Ectodermal cell (in vitro differentiated cells): ENCODE results near the gene TARBP1.
"Not testable (repeated sequence)": the region's sequence is repeated elsewhere in the genome, so short reads cannot be mapped to it uniquely, and the experiment has no call there.

Experiments used
- H3K27ac ChIP-seq: 2 replicates; pipeline ENCODE4 v1.7.0; 2013; ENCODE audit warnings: mild to moderate bottlenecking, low read depth, low read length; ENCODE audit not compliant: insufficient read depth, poor library complexity, severe bottlenecking
- H3K27me3 ChIP-seq: 2 replicates; pipeline ENCODE4 v1.7.0; 2013; ENCODE audit warnings: mild to moderate bottlenecking, low read length; ENCODE audit not compliant: insufficient read depth, control insufficient read depth, poor library complexity, severe bottlenecking
- H3K36me3 ChIP-seq: one replicate; pipeline ENCODE4 v1.7.0; 2013; ENCODE audit warnings: low read length; ENCODE audit not compliant: control insufficient read depth, insufficient read depth
- H3K4me1 ChIP-seq: one replicate; pipeline ENCODE4 v1.7.0; 2013; ENCODE audit warnings: low read length; ENCODE audit not compliant: control insufficient read depth, insufficient read depth
- H3K4me3 ChIP-seq: 2 replicates; pipeline ENCODE4 v1.7.0; 2013; ENCODE audit warnings: low read depth, low read length, control low read depth; ENCODE audit not compliant: insufficient read depth
- H3K9me3 ChIP-seq: 2 replicates; pipeline ENCODE4 v1.7.0; 2013; ENCODE audit warnings: mild to moderate bottlenecking, low read length, moderate library complexity; ENCODE audit not compliant: control insufficient read depth
- WGBS, 2 experiments: methylation state at CpG; one replicate each; pipeline ENCODE4 v1.1.7; 2013; ENCODE audit warnings: missing lambda C conversion rate in 2 of 2; 5-methylcytosine and 5-hydroxymethylcytosine counted together

The TARBP1 gene

DNA sequence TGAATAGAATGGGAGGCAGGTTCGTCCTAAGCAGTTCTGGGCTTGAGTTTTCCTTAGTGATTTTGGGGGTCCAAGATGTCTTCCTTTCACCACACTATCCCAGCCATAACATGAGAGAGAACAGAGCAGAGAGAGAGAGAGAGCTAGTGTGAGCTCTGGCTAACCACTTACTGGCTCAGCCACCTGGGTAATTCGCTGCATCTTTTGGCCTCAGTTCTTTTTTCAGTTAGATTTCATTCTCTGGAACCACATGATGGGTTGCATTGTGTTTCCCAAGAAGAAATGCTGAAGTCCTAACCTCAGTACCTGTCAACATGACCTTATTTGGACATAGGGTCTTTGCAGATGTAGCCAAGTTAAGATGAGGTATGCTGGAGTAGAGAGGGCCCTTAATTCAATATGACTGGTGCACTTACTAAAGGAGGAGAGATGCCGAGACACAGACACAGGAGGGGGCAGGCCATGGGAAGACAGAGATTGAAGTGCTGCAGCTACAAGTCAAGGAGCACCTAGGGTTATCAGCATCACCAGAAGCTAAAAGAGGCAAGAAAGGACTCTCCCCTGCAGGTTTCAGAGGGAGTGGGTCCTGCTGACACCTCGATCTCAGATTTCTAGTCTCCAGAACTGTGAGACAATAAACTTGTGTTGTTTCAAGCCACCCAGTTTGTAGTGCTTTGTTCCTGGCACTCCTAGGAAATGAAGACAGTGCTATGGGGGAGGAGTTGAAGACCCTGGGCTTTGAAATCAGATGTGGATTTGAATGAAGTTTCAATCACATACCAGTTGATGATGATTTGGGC is 26.2 kb upstream of the TARBP1 start:
- Histone ChIP-seq H3K4me3 (no peak overlapping the region), H3K4me1 (no peaks in the 10 kb centered on the region), H3K27me3 (no peaks in the 10 kb centered on the region), H3K36me3 (no peaks in the 10 kb centered on the region), H3K9me3 (no peaks in the 10 kb centered on the region), H3K27ac (no peak overlapping the region)
- 91 to 93% methylated on average over 4 of the region's 4 CpGs for WGBS, 2 experiments

DNA sequence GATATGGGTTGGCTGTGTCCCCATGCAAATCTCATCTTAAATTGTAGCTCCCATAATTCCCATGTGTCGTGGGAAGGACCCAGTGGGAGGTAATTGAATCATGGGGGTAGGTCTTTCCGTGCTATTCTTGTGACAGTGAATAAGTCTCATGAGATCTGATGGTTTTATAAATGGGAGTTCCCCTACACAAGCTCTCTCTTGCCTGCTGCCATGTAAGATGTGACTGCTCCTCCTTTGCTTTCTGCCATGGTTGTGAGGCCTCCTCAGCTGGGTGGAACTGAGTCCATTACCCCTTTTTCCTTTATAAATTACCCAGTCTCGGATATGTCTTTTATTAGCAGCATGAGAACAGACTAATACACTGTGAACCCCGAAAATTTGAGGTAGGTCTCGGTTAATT is 25.3 kb upstream of the TARBP1 start:
- not testable (repeated sequence) for H3K4me3 ChIP-seq, H3K27me3 ChIP-seq, H3K27ac ChIP-seq, H3K4me1 ChIP-seq, H3K36me3 ChIP-seq, H3K9me3 ChIP-seq
- WGBS, 2 experiments: 69 to 74% methylated on average over 5 of the region's 5 CpGs

GRCh38 chr1:234503193-234504050 is 24.4 kb upstream of the TARBP1 start:
- no peak overlapping the region for H3K27ac ChIP-seq
- 92 to 93% methylated on average over 3 to 4 of the region's 4 CpGs for WGBS, 2 experiments
- H3K9me3 ChIP-seq: no peaks in the 10 kb centered on the region
- no peak overlapping the region for H3K4me3 ChIP-seq
- H3K4me1 ChIP-seq: no peaks in the 10 kb centered on the region
- no peaks in the 10 kb centered on the region for H3K36me3 ChIP-seq
- no peaks in the 10 kb centered on the region for H3K27me3 ChIP-seq

DNA sequence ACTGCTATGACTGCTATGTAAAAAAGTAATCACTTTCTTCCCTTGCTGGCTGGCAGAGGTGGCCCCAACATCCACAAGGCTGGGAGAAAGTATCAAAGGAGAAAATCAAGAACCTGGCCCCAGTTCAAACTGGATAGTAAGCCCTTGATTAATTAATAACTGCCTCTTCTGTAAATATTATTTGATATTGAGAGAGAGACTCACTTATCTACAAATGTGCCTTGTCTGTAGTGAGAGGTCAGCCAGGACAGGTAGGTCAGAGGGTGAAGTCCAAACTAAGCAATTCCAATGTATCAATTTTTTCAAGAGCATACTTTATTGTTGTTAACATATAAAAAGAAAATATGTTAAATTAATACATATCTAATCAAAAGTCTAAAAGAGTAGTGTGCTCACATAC is 23.8 kb upstream of the TARBP1 start:
- Histone ChIP-seq H3K27ac (no peak overlapping the region), H3K27me3 (no peaks in the 10 kb centered on the region), H3K4me1 (no peaks in the 10 kb centered on the region), H3K4me3 (no peak overlapping the region), H3K36me3 (no peaks in the 10 kb centered on the region), H3K9me3 (no peaks in the 10 kb centered on the region)

DNA sequence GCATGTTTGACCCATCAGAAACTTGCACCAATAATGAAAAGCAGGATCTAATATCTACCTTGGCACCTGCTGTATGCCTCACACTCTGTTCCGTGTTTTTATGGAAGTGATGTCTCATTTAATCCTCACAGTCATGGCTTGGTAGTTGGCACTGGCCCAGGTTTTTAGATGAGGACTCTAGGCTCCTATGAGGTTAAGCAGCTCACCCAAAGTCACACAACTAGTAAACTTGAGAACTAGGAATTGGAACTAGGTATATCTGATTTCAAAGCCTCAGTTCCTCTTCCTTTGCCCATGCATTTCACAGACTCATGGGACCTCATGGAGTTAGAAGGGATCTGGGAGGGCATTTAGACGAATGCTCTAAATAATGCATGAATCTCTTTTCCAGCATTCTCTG is 21.3 kb upstream of the TARBP1 start:
- WGBS, 2 experiments: 61 to 76% methylated on average over 2 of the region's 2 CpGs
- no peak overlapping the region for H3K27ac ChIP-seq
- no peaks in the 10 kb centered on the region for H3K27me3 ChIP-seq

GRCh38 chr1:234499943-234500245 is 20.9 kb upstream of the TARBP1 start:
- Histone ChIP-seq H3K27ac (no peak overlapping the region), H3K9me3 (no peaks in the 10 kb centered on the region), H3K36me3 (no peaks in the 10 kb centered on the region), H3K4me3 (no peak overlapping the region), H3K27me3 (no peaks in the 10 kb centered on the region), H3K4me1 (no peaks in the 10 kb centered on the region)
- 98% methylated on average over 4 of the region's 4 CpGs for WGBS, 2 experiments

More for the DNA sequence above, 21.3 kb upstream of the TARBP1 start:
- H3K9me3 ChIP-seq: no peaks in the 10 kb centered on the region
- H3K36me3 ChIP-seq: no peaks in the 10 kb centered on the region
- H3K4me3 ChIP-seq: no peak overlapping the region
- H3K4me1 ChIP-seq: no peaks in the 10 kb centered on the region

DNA sequence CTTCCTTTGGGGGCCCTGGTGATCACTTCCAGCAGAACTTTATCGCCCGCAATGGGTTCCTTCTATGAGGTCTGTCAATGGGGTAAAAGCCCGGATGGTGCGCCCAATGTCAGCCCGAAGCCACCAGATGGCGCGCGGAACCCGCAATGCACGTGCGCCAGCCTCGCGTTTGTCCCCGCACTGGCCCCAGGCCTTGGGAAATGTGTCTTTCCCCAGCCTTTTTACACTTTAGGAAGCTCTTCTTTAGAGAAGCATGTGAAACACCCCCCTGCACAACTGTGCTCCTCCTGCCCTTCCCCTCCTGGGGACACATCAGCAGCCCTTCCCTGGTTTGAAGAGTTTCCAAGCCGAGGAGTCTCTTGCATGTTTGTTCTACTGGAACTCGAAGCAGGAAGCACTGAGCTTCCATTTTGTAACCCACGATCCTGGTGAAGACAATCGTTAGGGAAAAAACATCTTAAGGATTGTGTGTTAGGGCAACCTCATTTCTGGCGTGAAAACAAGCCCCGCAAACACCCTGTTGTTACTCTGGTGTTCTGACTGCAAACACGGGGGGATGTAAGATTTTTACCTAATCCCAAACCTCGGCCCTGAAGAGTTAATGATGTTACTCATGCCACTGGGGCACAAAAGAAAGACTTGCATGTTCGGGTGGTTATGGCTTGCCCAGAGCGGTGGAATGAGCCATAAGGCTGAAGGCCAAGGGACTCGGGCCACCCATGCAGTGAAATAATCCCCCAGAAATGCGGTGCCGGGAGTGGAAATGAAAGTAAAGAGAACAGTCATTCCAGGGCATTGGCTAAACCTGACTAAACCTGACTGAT is 20.4 kb upstream of the TARBP1 start:
- Histone ChIP-seq H3K4me3 (no peak overlapping the region), H3K27ac (no peak overlapping the region)
- 45 to 46% methylated on average over 27 of the region's 27 CpGs for WGBS, 2 experiments

GRCh38 chr1:234498448-234499118 is 19.6 kb upstream of the TARBP1 start:
- Histone ChIP-seq H3K27ac (no peak overlapping the region), H3K27me3 (no peaks in the 10 kb centered on the region), H3K4me3 (no peak overlapping the region), H3K9me3 (no peaks in the 10 kb centered on the region), H3K4me1 (no peaks in the 10 kb centered on the region), H3K36me3 (no peaks in the 10 kb centered on the region)
- 71 to 73% methylated on average over 9 of the region's 9 CpGs for WGBS, 2 experiments

More for the DNA sequence above, 20.4 kb upstream of the TARBP1 start:
- no peaks in the 10 kb centered on the region for H3K36me3 ChIP-seq
- no peaks in the 10 kb centered on the region for H3K9me3 ChIP-seq
- H3K4me1 ChIP-seq: no peaks in the 10 kb centered on the region
- no peaks in the 10 kb centered on the region for H3K27me3 ChIP-seq

- Histone ChIP-seq H3K4me1 (no peaks in the 10 kb centered on the region), H3K36me3 (no peaks in the 10 kb centered on the region), H3K27ac (no peak overlapping the region), H3K4me3 (no peak overlapping the region), H3K27me3 (no peaks in the 10 kb centered on the region), H3K9me3 (no peaks in the 10 kb centered on the region)
- WGBS, 2 experiments: 95 to 100% methylated on average over 1 of the region's 1 CpG
Observed at GRCh38 chr1:234497589-234497988, 18.6 kb upstream of the TARBP1 start.
